H4 (cell line): ENCODE results near the gene ZKSCAN4. TPM values are rescaled to one million over a fixed set of nuclear protein-coding genes. Genes with fewer than 3 reads are reported as not detected.

Experiments used
- DNase-seq: peaks from one replicate; pipeline ENCODE4 v3.0.0-alpha.2; 2015; ENCODE audit warnings: low spot score
- total RNA-seq: library from RNA; depleted of rRNA; stranded (reverse); fragments of >200 nt; shearing (Covaris generic); gene quantifications from 2 replicates; pipeline ENCODE4 v1.2.3, GENCODE V29; 2014; rRNA removed

The ZKSCAN4 gene
- total RNA-seq, 1 experiment from 2014 or later = 3.1 TPM

DNA sequence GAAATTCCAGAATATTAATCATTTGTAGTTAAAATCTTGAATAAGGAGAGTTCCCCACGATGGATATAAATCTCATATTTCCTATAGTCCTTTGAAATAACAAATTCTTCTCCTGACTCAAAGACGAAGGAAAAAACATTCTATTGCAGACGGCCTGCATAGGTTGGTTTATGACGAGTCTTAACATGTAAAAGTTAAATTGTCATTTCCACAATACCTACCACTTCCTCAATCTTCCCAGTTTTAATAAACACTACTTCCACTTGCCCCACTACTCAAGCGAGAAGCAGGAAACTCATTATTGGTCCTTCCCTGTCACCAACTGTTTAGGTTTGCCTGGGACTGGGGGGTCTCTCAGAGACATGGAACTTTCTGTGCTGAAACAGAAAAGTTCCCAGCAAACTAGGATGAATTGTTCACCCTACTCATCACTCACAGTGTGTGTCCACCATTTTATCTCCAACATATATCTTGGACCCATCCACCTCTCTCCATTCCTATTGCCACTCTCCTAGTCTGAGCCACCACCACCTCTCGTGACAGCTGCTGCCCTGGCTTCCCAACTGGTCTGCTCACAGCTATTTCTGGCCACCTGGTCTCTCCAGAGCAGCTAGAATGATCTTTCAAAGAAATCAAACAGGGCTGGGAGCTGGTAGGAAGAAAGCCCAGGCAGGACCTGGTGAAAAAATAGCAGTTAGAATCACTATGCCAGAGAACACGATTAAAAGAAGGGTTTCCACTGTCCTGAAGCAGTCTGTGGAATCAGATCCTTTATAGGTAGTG is 42.1 kb downstream of the ZKSCAN4 start:
- DNase-seq = no peak

DNA sequence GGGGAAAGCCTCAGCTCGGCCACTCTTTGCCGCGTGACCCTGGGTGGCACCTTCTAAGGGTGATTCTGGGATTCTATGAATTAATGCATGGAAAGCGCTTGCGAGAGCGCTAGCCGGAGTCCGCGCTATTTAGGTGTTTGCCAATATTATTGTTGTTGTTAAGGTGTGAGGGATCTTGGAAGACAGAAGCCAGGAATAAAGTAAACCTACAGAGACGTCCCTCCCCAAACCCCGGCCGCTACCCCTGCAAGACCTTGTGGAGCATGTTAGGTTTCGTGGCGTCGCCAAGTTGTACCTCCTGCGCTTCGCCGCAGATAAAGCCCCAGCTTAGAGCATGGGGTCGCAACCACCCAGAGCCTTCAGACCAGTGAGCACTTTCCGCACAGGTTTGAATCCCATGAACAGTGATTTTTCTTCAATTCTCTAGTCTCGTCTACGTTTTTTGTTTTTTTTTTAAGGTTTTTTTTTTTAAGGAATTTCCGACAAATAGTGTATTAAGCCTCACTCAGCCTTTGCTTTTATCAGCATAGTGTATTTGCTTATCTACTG is 43.9 kb downstream of the ZKSCAN4 start:
- DNase-seq = no peak

GRCh38 chr6:28207510-28208110 is 44.5 kb downstream of the ZKSCAN4 start:
- no peak for DNase-seq

DNA sequence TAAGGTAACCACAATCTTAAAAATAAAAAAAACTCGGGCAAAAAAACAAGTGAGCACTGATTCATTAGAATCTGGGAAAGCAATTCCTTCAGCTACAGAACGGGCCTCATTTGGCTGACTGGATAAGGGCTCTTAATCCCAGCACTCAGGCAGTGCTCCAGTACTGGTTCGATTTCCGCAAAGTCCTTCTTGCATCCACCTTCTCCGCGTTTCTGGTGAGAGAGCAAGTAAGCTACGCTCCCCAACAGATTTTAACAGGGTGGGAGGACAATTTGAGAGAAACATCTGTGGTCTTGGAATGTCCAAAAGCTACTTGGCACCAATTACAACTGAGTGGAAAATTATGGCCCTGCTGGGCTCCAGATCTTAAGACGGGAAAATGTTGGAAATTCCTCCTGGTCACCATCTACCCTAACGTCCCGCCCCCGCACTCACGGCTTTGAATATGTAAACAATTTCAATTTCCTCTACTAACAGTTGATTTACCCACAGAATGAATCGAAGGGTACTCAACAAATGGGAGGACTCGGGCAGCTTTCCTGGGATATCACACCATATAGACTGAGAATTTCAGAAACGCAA is 45.0 kb downstream of the ZKSCAN4 start:
- no peak for DNase-seq

GRCh38 chr6:28206527-28206926 is 45.5 kb downstream of the ZKSCAN4 start:
- DNase-seq = no peak

DNA sequence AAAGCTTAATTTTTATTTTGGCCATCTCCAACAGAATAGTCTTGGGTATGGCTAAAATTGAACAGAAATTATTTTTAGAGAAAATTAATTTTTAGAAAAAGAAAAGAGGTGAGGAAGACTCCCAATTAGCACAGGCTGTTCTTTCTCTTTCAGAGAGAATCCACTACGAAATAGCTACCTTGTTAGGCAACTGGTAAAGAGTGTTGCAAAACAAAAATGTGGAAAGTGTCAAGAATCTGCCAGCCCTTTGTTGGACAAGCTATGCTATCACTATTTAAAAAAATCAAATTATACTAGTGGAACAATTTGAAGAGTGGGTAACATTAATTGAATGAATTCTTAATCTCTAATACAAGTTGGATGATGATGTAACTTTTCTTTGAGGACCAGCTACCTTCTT is 46.2 kb downstream of the ZKSCAN4 start:
- DNase-seq = no peak

GRCh38 chr6:28203201-28203600 is 48.9 kb downstream of the ZKSCAN4 start:
- no peak for DNase-seq

DNA sequence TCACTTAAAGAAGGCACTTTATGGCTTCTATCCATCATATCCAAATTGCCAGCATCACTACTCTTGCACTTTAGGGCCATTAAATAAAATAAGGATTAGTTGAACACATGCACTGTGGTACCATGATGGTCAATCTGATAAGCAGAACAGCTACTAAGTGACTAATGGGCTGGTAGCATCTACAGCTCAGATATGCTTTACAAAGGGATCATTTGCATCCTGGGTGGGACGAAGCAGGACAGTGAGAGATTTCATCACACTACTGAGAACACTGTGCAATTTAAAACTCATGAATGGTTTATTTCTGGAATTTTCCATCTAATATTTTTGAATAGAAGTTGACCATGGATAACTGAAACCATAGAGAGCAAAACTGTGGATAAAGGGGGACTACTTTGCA is 52.0 kb downstream of the ZKSCAN4 start:
- DNase-seq = no peak

Other genes starting within 250 kb of the ZKSCAN4 start
- 0.16 and 1.2 TPM in 2 replicates for gene ZNF165, start 171.7 kb downstream of the ZKSCAN4 start, total RNA-seq
- 3.5 and 9.9 TPM in 2 replicates for gene ZSCAN16, start 127.7 kb downstream of the ZKSCAN4 start, total RNA-seq
- 7.4 and 10.1 TPM in 2 replicates for gene ZKSCAN8, start 110.4 kb downstream of the ZKSCAN4 start, total RNA-seq
- 12.3 and 13.9 TPM in 2 replicates for gene ZSCAN9, start 27.0 kb downstream of the ZKSCAN4 start, total RNA-seq
- gene NKAPL, start 7.0 kb upstream of the ZKSCAN4 start, total RNA-seq = not detected in 2 replicates
- gene ZSCAN26, start 14.9 kb upstream of the ZKSCAN4 start, total RNA-seq = 13.6 and 14.1 TPM in 2 replicates
- 6.3 and 6.7 TPM in 2 replicates for gene PGBD1, start 29.3 kb upstream of the ZKSCAN4 start, total RNA-seq
- gene ZSCAN31, start 83.9 kb upstream of the ZKSCAN4 start, total RNA-seq = 182 and 210 TPM in 2 replicates
- 3.7 and 4.1 TPM in 2 replicates for gene ZKSCAN3, start 97.7 kb upstream of the ZKSCAN4 start, total RNA-seq
- 6.0 and 6.9 TPM in 2 replicates for gene ZSCAN12, start 147.5 kb upstream of the ZKSCAN4 start, total RNA-seq
- gene ZSCAN23, start 191.2 kb upstream of the ZKSCAN4 start, total RNA-seq = 0.64 and 2.4 TPM in 2 replicates